Activated naive CD4-positive, alpha-beta T cell treated with Interleukin-2 at 50 U/mL for 16 hours (primary cell): ENCODE measurements around the gene DCAF10.
"Not testable (repeated sequence)": the region's sequence is repeated elsewhere in the genome, so short reads cannot be mapped to it uniquely, and the experiment has no call there.

Source experiments
- DNase-seq: peaks from one replicate; pipeline ENCODE4 v3.0.0-alpha.2; 2020

The DCAF10 gene

DNA sequence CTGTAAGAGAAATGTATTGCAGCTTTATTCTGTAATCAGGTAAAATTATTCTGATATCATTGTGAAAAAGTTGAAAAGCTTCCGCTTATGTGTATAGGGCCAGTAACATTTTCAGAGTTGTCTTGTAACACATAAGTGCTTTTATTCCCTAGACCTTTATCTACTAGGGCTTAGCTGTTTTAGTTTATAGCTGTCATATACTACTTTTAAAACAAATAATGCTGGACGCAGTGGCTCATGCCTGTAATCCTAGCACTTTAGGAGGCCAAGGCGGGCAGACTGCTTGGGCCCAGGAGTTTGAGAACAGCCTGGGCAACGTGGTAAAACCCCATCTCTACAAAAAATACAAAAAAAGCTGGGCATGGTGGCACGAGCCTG, 70.2 kb downstream of the DCAF10 start:
- DNase-seq, result no peak

DNA sequence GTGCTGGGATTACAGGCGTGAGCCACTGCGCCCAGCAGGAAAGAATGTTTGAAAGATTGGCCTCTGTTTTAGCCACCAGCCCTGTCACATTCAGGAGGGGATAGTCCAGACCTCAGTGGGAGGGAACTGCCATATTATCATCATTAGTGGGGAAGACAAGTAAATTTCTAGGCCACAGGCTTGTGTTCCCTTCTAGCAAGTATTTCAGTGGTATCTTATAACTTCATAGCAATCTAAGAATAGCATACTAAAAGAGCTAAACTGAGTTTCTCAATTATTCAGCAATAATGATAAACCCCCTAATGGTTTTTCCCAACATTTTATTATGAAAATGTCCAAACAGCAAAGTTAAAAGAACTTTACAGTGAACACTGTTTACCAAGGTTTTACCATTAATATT, 73.4 kb downstream of the DCAF10 start:
- no peak for DNase-seq

DNA sequence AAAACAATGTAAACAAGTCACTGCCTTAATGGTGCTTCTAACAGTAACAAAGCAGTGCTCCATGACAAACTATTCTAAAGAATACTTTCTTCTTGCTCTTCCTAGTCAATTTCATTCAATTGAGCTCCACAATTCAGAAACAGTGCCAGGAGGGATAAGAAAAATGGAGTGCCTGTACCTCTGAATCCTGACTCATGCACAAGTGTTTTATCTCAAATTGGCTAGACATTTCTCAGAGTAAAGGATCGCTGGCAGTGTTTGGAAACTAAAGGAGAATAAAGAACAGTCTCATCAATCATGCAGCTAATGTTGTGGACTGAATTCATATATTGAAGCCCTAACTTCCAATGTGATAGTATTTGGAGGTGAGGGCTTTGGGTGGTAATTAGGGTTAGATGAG, 75.8 kb downstream of the DCAF10 start:
- no peak for DNase-seq

DNA sequence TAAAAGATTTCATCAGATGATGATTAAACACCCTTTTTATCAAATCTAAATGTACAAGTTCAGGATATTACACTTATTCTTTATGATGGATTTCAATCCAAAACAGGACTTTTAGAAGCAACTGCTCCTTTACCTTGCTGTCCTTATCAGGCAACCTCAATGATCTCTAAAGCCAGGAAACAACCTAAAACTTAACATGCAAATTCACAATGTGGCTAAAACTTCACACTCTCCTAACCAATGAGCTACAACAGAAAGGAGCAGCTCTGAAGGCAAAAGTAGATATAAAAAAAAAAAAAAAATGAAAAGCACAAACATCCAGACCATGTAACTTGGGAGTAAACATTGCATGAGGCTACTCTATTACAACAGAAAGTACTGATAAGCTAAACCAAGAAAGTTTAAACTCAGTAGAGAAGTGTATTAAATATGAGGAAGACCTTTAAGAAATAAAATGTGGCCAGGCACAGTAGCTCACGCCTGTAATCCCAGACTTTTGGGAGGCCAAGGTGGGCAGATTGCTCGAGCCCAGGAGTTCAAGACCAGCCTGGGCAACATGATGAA, 80.4 kb downstream of the DCAF10 start:
- no peak for DNase-seq

DNA sequence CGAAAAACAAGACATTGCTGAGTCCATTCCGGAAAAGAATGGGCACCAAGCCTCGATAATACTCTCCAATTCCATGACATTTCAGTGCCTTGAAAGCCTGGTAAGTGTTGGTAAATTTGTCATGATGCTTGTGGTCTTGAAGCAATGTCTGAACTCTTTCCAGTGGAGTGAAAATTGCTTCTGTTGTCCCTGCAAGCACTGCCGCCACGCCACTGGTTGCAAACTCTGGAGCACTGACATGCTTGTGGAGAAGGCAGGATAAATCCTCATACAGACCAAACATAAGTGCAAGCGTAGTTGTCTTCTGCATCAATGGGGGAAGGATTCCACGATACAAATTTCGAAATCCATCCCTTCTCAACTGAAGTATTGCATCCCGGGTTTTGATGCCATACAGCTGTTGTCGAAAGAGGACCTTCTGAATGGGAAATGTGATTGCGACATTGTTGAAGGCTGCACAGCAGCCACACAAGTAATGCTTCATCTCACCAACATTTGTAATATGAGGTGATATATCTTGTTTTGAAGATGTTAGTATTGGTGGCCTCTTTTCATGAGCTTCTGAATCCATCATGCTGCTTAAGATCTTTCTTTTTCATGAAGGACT, 87.5 kb downstream of the DCAF10 start:
- DNase-seq, result not testable (repeated sequence)

DNA sequence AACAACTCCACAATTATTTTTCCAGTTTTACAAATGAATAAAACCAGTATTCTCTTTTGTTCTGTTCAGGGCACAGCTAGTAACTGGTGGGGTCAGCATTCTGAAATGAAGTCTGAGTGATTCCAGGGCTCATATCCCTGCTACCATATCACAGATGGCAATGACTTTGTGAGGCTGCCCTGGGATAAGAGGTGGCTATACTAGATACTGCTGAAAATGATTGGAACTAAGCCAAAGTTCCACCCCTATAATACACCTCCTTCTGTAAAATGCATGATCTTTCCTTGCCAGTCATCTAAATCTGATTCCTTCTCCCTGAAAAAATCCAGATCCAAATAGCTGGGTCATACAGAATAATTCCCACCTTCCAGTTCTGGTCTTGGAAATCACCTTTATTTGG, 88.9 kb downstream of the DCAF10 start:
- DNase-seq, result no peak

DNA sequence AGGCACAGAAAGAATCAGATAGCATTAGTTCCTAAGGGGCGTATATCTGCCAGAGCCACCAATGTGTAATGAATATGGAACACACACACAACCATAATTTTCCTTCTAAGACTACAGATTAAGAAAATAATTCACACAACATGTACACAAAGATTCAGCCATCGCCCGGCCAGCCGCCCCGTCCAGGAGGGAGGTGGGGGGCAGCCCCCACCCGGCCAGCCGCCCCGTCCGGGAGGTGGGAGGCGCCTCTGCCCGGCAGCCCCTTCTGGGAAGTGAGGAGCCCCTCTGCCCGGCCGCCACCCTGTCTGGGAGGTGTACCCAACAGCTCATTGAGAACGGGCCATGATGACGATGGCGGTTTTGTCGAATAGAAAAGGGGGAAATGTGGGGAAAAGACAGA, 90.4 kb downstream of the DCAF10 start:
- DNase-seq, result not testable (repeated sequence)

DNA sequence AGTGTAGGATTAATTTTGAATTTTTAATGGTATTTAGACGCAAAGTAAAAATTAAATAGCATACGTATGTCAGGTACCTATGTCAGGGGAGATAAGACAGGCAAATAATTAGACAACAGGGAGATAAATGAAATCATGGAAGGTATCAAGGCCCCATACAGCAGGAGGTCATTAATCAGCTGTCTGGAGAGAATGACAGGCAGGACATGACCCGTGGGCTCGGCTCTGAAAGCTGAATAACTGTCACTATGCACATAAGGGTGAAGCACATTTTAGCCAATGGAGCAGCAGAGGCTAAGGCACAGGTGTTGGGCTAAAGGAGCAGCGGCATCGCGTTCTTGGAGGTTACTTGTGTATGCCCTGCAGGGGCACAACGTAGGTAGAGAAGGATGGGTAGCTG, 91.5 kb downstream of the DCAF10 start:
- DNase-seq, result no peak

DNA sequence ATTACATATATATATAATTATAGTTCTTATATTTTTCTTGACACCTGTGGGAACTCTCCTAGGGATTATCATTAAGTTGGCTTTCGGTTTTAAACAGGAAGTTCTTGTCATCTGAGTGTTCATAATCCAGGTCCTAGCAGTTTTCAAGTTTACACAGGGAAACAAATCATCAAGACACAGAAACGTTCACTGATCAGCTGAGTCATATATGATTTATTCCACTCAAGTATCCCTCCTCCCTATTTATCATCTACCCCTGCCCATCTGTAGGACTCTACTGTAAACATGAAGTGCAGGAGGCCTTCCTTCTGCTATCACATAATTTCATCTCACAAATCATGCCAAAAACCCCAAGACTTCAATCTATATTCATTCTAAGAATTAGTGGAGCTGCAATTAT, 97.1 kb downstream of the DCAF10 start:
- DNase-seq, result no peak

DNA sequence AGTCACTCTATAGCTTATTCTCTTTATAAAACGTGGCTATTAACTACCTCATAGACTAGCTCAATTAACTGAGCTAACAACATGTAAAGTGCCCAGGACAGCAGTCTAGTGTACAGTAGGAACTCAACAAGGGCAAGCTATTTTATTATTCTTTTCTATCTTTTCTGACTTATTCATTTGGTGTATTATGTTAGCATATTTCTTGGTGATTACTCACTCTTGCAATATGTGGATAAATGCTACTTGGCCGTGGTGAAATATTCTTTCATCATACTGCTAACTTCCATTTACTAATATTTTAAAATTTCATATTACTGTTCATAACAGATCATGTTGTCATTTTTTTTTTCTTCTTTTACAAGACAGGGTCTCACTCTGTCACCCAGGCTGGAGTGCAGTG, 98.4 kb downstream of the DCAF10 start:
- DNase-seq, result no peak

DNA sequence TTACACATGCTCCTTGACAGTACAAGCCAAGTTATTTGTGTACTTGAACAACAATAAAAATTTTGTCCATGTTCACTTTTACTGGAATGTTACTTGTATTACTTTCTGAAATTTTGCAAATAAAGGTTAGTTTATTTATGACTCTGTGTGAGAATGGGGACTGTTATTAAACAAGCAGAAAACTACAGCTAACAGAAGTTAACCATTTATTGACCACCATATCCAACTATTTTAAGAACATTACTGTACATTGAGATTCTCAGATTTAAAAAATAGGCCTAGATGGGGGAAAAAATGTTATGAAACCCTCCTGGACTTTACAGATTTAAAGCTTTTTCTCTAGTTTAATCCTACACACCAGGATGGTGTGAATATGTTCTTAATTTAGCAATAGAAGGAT, 101.5 kb downstream of the DCAF10 start:
- DNase-seq, result no peak

DNA sequence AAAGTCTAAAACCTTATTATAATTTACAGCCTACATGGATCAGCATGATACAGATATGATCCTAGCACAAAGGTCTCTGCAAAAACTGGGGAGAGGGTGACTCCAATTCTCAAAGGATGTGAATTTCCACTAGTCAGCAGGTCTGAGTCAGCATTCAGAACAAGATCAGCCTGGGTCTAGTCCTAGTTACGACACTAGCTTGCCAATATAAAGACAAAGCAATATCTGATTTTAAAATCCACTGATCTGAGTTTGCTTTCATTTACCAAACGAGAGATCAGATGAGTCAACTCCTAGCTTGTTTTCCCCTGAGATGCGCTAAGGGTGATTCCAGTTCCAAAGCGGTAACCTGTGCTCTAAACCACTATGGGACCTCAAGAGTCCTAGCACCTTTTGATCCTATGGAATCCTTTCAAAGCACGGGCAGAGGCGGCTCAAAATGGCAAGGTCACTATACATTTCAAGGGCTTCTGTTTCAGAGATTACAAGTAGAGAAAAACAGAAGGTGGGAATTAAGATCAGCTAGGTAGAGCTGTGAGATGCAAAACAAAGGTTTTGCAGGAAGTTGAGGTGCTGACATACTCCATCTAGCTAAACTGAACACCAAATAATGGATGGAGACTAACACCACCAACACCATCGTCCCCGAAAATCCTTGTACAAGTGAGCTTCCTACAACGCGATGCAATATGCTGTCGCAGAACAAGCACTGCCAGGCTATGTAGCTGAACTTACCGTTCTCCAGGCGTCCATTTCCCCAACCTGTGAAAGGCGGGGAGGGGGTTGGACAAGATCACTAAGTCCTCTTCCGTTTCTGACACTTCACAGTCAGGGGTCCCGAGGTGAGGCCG, 102.4 kb downstream of the DCAF10 start:
- DNase-seq, result no peak

DNA sequence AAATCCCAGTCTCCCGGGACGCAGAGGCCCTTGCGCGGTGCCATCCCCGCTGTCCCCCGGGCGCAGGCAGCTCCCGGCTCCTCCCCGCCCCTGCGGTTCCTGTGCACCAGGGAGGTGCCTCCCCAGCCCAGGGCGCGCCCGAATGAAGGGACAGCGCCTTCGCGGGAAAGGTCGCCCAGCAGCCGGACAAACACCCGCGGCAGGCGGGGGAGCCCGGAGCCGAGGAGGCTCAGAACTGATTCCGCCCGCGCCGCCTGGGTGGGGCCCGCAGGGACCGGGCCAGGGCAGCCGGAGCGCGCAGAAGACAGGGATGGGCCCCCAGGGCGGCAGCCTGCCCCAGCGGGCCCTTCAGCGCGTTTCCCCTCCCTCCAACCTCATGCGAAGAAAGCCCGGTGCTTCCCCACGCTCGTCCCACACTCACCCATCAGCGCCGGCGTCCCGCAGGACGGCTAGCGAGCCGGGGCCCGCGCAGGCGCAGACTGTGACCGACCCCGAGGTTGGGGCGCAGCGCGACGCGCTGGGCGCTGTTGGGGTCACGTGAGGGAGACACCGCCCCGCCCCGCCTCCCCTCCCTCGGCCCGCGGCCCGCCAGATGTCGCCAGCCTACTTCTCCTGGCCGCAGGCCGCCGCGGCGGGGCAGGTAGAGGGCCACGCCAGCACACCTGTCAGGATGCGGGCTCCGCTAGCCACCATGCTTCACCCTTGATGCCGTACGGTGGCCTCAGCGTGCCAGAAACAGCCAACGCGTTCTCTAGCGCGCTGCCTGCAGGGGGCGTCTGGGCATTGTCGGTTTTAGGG, 103.2 kb downstream of the DCAF10 start, which contains the start of gene SLC25A51:
TSS of gene SLC25A51 (minus strand) at position 481 of the 798 bp plus-strand sequence. CDS start 15,577 bp downstream, outside the sequence.
- peak; percentile 96 for DNase-seq

DNA sequence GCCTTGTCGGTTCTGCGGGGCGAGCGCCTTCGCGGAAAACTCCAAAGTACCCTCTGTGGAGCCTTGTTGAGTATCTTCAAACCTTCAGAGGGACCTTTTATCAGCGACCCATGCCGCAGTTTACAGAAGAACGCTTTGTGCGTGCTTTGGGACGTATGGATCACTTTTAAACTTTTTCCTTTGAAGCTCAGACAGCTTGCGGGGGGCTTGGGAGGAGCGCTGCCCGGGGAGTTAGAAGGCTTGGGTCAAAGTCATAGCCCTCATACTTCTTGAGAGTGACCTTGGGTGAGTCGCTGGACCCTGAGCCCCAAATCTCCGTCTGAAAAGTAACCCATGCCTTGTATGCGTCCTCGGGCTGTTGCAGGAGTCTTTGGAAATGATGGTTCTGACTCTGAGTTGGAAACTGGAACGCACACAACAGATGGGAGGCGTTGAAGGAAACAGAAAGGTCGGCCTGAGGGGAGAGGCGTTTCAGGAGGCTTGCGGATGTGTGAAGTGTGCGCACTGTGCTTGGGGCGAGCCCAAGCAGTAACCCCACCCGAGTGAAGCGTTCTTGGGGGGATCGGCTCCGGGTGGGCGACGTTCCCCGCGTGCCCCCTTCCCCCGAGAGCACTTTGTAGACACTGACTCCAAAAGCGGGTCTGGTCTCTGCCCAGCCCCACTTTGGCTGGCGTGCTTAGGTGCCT, 104.0 kb downstream of the DCAF10 start:
- DNase-seq, result no peak

DNA sequence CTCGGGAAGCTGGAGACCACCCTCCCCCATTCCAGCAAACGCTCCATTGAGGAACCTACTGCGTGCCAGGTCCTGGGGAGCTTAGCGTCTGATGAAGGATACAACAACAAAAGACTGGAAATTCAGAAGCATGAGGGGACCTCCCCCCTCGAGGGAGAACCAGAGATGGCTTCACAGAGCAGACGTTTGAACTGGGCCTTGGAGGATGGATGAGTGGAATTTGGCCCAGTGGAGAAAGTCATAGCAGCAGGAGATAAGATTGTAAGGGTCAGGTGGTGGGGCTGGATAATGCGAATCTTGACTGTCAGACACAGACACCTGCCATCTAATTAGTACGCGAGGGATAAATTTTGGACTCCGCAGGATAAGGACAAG, 104.5 kb downstream of the DCAF10 start:
- no peak for DNase-seq

DNA sequence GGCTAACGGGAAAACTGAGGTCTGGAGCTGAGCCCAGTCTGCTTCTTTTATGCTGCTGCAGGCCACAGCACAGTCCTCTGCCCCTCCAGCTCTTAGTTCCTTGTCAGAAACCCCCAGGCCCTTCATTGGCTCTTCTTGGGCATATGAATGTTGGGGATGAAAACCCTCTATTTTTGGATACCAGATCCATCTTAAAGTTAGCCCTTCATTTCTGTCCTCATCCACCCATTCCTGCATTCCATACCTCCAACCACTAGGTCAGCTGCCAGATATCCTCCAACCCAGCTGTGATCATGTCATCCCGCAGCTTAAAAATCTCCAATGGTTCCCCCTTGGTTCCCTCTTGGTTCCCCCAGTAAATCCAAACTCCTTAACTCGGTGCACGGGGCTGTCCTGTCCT, 105.2 kb downstream of the DCAF10 start:
- no peak for DNase-seq

DNA sequence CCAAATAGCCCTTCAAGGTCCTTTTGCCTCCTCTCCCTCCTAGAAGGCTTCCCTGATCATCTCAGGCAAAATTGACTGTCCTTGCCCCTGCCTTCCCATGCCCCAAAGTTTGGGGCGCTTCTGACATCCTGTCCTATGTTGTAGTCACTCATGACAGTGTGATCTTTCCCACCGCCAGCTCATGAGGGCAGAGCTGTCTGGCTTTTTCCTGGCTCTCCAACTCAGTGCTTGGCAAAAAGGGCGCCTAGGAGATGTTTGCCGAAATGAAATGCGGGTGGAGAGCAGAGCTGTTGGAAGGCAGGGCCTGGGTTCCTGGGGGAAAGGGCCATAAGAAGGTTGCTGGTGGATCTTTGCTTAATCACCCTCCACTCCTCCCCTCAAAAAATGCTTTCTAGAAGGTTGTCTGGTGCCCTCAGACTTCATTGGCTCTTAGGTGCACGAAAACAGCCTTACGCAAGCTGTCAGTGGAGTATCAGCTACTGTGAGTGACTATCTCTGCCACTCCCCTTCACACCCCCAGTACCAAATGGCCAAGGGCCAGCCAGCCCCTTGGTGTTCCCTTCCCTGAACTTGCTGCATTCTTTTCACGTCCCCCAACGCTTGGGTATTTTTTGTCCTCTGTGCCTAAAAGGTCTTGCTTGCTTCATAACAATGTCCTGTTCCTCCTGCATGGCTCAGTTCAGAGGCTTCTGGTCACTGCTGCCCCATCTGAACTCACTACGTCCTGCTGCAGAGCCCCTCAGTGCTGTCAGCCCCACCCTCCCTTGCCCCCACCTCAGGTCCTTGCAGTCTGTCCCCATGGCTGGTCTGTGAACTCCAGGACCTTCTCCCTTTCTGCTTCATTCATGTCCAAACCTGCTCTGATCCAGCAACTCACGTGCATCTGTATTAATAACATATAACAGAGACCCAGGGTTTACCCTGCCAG, 106.0 kb downstream of the DCAF10 start:
- DNase-seq, result no peak

DNA sequence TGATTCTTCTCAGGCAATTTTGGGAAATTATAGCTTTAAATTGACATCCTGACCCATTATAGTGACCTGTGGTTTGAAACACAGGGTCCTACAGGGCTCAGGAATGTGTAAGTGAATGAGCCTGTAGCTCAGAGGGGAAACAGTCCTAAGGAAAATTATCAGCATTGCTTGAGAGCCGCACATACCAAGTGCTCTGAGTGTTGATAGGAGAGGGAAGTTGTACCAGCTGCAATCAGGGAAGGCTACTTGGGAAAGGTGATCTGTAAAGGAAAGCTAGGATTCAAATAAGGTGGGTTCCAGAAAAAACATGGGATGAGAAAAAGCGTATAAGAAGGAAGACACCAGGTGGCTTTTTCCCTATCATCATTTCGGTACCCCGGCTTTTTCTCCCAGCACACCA, 107.7 kb downstream of the DCAF10 start:
- no peak for DNase-seq

DNA sequence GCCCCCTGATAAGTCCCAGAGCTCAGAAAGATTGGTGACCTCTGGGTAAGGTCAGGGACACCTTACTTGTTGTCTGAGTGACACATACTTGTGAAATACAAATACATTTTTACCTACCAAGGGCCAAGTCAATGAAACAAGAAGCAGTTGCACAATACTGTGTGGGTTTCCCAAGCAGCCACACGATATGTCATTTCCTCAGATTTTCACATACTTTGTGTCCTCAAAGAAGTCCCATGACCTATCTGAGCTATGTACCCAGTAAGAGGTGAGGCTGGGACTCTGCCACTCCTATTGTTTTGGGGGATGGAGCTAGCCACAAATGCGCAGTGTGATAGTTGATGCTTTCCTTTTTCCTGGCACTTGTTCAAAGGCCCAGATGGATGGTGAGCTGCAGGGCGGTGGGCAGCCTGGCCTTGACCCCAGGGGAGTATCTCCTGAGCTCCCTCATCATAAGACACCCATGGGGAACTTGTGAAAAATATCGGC, 108.1 kb downstream of the DCAF10 start:
- DNase-seq, result no peak

DNA sequence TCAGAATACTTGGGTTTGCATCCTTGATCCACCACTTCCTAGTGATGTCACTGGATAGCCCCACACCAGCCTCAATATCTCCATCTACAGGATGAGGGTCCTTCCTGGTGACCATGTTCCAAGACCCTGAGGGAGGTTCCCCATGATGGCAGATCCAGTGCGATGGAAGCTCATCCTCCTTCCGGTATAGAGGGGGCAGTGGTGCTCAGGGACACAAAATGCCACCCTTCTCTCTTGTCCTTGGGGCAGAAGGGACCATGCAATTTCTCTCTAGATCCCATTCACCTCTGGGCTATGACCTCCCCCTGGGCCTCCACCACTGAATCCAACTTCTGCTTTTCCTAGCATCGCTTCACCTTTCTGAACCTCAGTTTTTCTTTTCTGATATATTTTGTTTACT, 108.7 kb downstream of the DCAF10 start:
- no peak for DNase-seq

DNA sequence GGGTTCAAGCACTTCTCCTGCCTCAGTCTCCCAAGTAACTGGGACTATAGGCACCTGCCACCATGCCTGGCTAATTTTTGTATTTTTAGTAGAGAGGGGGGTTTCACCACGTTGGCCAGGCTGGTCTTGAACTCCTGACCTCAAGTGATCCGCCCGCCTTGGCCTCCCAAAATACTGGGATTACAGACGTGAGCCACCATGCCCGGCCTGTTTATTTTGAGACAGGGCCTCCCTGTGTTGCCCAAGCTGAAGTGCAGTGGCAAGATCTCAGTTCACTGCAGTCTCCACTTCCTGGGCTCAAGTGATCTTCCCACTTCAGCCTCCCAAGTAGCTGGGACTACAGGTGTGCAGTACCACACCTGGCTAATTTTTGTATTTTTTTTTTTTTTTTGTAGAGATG, 109.2 kb downstream of the DCAF10 start:
- DNase-seq, result not testable (repeated sequence)

DNA sequence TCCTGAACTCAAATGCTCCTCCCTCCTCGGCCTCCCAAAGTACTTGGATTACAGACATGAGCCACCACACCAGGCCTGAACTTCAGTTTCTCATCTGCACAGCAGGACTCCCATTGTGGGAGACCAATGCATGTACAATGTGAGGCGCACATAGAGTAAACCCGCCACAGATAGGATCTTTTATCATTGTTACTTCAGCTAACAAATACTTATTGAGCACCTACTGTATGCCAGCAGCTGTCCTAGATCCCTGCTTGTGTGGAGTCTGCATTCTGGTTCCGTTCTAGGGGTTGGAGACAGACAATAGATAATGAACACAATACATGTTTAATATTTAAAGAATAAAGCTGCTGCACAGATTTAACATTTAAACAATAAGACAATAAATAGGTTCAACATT, 109.7 kb downstream of the DCAF10 start:
- DNase-seq, result no peak
